Activated T-cell treated with anti-CD3 and anti-CD28 coated beads, Interleukin-2, amount 50 U/mL, for 72 hours (primary cell): ENCODE results near the gene THUMPD3. TPM values are rescaled to one million over a fixed set of nuclear protein-coding genes. Genes with fewer than 3 reads are reported as not detected.

Experiments used
- ATAC-seq, 2 donors: fragments of 150-1000 bp; cut with Tn5 transposase; replicated peaks in 1 of 2; 2 replicates each; pipeline ENCODE4 v1.10.0; 2021; ENCODE audit warnings: moderate library complexity in 2 of 2, mild to moderate bottlenecking in 1 of 2
- DNase-seq, 2 donors: peaks; one replicate each; pipeline ENCODE4 v3.0.0; 2021 to 2022; ENCODE audit warnings: mixed read lengths in 1 of 2
- H3K27ac Mint-ChIP-seq: one replicate; pipeline ENCODE4 v1.8.0; 2022; ENCODE audit warnings: mild to moderate bottlenecking, moderate library complexity, mixed read lengths
- H3K27me3 Mint-ChIP-seq: one replicate; pipeline ENCODE4 v1.8.0; 2022; ENCODE audit warnings: low read depth, mixed read lengths
- H3K36me3 Mint-ChIP-seq, 2 donors: one replicate each; pipeline ENCODE4 v1.8.0; 2022; ENCODE audit warnings: mixed read lengths in 2 of 2, mild to moderate bottlenecking in 1 of 2; ENCODE audit not compliant: insufficient read depth in 2 of 2
- H3K4me1 Mint-ChIP-seq: one replicate; pipeline ENCODE4 v1.8.0; 2022; ENCODE audit warnings: low read depth, mixed read lengths
- H3K4me3 Mint-ChIP-seq, 2 donors: one replicate each; pipeline ENCODE4 v1.8.0; 2022; ENCODE audit warnings: mild to moderate bottlenecking in 2 of 2, mixed read lengths in 2 of 2, moderate library complexity in 2 of 2
- H3K9me3 Mint-ChIP-seq, 2 donors: one replicate each; pipeline ENCODE4 v1.8.0; 2022; ENCODE audit warnings: mixed read lengths in 2 of 2
- total RNA-seq, 2 donors: library from RNA; stranded (reverse); gene quantifications; one replicate each; pipeline ENCODE4 v1.2.3, GENCODE V29; 2022

The THUMPD3 gene, protein sequence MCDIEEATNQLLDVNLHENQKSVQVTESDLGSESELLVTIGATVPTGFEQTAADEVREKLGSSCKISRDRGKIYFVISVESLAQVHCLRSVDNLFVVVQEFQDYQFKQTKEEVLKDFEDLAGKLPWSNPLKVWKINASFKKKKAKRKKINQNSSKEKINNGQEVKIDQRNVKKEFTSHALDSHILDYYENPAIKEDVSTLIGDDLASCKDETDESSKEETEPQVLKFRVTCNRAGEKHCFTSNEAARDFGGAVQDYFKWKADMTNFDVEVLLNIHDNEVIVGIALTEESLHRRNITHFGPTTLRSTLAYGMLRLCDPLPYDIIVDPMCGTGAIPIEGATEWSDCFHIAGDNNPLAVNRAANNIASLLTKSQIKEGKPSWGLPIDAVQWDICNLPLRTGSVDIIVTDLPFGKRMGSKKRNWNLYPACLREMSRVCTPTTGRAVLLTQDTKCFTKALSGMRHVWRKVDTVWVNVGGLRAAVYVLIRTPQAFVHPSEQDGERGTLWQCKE
- total RNA-seq: 10 to 100 TPM; 56.0 to 65.5 TPM

DNA sequence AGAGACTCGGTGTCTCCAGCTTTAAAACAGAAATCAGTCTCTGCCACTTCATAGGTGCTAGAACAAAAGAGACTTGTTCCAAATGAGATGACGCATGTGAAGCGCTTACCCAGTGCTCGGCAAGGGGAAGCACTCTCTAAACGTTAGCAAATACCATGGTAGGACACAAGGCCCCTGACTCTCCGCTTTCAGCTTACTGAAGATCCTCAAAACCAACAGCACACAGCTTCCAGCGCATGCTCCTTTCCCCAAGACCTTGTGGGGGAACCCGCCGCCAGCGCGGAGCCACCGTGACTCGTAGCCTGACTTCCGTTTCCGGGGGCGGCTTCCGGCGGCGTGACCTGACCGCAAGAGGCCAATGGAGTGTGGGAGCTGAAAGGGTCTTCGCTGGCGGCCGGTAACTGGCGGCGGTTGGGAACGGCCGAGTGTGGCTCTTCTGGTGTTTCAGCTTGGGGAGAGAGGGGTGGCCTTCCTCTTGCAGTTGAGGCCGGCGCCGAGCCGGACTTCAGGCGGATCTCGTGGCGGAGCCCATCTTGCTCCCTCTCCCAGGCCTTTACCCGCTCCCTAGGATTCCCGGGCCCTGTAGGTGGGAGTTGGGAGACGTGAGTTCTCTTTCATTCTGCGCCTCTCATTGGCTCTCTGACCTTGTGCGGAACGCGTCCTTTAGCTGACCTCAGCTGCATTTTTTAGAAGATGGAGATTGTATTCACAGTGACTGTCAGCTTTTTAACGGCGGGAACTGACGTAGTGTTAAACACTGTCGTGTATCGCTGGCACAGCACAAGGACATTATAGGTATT is at the start of gene THUMPD3:
Gene THUMPD3 (plus strand): TSS at position 324 of the 800 bp plus-strand sequence. CDS start 2,015 bp downstream, outside the sequence.
- Mint-ChIP-seq H3K4me3 (peak within 1 kb of the TSS; percentile 95 to 98), H3K27ac (peak within 1 kb of the TSS; percentile 98), H3K36me3 (peaks cover 3 to 19% of the 10 kb centered on the region in 2 donors), H3K4me1 (peaks cover 22% of the 10 kb centered on the region), H3K27me3 (no peaks in the 10 kb centered on the region), H3K9me3 (peaks cover 1 to 3% of the 10 kb centered on the region in 2 donors)
- ATAC-seq (peak; percentile 97 to 98), DNase-seq (peak; percentile 95)

DNA sequence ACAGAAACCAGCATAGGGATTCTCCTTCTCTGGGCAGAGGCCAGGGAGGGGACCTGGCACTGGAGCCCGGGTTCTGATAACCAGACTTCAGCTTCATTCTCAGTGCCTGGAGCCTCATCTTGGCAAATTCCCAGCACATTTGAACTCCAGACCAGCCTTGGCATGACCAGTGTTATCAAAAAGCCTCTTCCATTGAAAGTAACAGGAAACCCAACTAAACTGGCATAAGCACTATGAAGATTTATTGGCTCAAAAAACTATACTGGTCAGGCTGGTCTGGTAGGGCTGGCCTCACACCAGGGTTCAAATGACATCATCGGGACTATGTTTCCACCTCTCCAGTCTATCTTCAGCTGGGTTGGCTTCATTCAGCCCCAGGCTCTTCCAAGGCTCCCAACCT is 48.1 kb upstream of the THUMPD3 start:
- no peak for ATAC-seq
- Mint-ChIP-seq H3K9me3 (no peaks in the 10 kb centered on the region), H3K4me1 (no peaks in the 10 kb centered on the region), H3K27me3 (peaks cover 12% of the 10 kb centered on the region), H3K4me3 (no peak overlapping the region), H3K36me3 (no peaks in the 10 kb centered on the region), H3K27ac (no peak overlapping the region)
- DNase-seq: no peak

DNA sequence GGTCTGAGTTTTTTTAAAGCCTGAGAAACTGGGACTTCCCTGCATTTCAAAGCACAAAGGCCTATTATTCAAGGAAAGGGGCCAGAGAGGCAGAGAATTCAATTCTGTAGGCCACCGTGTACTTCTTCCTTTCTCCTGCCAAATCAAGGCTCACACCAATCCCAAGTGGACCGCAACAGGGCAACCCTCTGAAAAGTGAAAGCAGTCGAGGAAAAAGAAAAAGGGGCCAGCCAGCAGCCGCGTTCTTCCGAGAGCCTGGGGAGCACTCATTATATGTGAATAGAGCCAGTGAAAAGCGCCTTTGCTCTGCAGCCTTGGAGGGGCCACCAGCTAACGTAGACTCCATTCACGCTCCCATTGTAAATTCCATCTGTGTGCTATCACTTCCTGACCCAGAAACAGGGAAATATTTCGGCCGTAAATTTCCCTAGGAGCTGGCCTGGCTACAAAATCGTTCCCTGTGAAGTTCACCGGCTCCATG is 45.9 kb upstream of the THUMPD3 start:
- Mint-ChIP-seq H3K27me3 (peaks cover 12% of the 10 kb centered on the region), H3K4me1 (no peaks in the 10 kb centered on the region), H3K4me3 (no peak overlapping the region), H3K9me3 (no peaks in the 10 kb centered on the region), H3K36me3 (no peaks in the 10 kb centered on the region), H3K27ac (no peak overlapping the region)
- no peak for ATAC-seq
- no peak for DNase-seq

DNA sequence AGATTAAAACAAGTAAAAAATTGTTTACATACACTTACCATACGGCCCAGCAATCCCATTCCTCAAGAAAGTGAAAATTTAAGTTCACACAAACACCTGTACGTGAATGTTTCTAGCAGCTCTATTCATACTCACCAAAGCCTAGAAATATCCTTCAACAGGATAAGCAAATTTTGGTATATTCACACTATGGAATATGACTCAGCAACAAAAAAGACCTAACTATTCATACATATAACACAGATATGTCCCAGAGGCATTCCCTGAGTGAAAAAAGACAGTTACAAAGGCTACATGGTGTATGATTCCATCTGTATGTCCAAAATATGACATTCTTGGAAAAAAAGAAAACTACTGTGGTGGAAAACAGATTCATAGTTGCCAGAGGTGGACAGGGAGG is 40.1 kb upstream of the THUMPD3 start:
- Mint-ChIP-seq H3K9me3 (peaks cover 1 to 3% of the 10 kb centered on the region in 2 donors), H3K4me1 (no peaks in the 10 kb centered on the region), H3K27me3 (no peaks in the 10 kb centered on the region), H3K36me3 (peaks cover 2 to 3% of the 10 kb centered on the region in 2 donors), H3K27ac (no peak overlapping the region), H3K4me3 (no peak overlapping the region)
- no peak for DNase-seq
- no peak for ATAC-seq

DNA sequence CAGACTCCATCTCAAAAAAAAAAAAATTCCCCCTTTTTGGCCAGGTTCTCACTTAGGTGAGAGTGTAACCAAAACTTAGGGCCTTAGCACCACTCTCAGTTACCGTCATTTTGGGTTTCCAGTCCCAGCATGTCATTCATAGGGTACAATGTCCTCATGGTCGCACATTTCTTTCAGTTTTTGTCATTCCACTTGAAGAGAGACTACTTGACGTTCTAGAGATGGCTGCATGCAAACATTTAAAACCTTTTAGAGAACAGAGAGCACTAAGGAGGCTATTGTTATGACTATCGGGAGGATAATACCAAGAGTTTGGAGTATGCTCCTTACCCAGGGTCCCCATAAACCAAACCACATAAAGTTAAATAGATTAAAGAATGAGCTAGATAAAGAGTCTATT is 37.9 kb upstream of the THUMPD3 start:
- ATAC-seq (peak in 1 of 2 donors; percentile 25), DNase-seq (no peak)
- Mint-ChIP-seq H3K9me3 (peaks cover 1 to 3% of the 10 kb centered on the region in 2 donors), H3K27ac (no peak overlapping the region), H3K27me3 (peaks cover 2% of the 10 kb centered on the region), H3K4me3 (no peak overlapping the region), H3K36me3 (peaks cover 2 to 3% of the 10 kb centered on the region in 2 donors), H3K4me1 (no peaks in the 10 kb centered on the region)

DNA sequence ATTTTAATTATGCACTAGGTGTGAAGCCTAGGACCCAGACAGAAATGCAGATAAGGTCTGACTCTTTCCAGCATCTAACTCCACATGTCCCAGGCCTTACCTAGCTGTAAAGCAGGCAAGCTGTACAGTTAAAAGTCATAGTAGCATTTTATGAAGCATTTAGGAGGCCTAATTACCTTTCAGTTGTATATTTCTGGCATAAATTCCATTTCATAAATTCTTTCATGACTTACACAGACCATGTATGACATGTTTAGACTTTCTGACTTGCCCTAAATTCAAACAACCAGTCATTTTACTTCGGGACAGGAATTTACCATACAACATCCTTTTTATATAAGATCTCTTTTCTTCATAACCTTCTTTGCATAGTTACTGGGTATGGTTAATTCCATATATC is 35.3 kb upstream of the THUMPD3 start:
- Mint-ChIP-seq H3K4me3 (no peak overlapping the region), H3K36me3 (peaks cover 2 to 3% of the 10 kb centered on the region in 2 donors), H3K4me1 (no peaks in the 10 kb centered on the region), H3K27ac (no peak overlapping the region), H3K27me3 (peaks cover 6% of the 10 kb centered on the region), H3K9me3 (peaks cover 3 to 5% of the 10 kb centered on the region in 2 donors)
- DNase-seq (no peak), ATAC-seq (no peak)

DNA sequence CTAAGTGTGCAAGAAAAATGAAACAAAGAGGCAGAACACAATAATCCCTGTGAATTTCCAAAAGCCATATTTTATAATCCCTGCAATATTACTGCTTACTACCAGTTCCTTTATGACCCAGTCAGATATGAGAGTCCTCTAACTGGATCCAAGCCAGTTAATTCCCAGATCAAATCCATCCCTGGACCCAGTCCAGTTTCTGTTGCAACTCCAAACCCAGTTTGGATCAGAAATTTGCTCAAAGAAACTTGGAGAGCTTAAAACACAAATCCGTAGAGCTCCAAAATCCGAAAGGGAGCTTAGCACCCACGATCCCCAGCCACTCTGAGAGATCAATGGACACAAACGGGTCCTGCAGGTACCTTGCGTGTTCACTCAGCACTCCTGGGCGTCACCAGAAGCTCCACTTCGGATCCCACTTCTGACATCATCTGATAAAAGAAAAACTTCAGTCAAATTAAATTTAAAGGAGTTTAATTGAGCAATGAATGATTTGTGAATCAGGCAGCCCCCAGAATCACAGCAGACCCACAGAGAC is 32.6 kb upstream of the THUMPD3 start:
- H3K4me3 Mint-ChIP-seq: no peak overlapping the region
- no peak overlapping the region for H3K27ac Mint-ChIP-seq
- DNase-seq (no peak), ATAC-seq (no peak)
- H3K36me3 Mint-ChIP-seq: peaks cover 2 to 3% of the 10 kb centered on the region in 2 donors
- H3K9me3 Mint-ChIP-seq: peaks cover 3 to 5% of the 10 kb centered on the region in 2 donors
- no peaks in the 10 kb centered on the region for H3K4me1 Mint-ChIP-seq
- H3K27me3 Mint-ChIP-seq: peaks cover 6% of the 10 kb centered on the region

DNA sequence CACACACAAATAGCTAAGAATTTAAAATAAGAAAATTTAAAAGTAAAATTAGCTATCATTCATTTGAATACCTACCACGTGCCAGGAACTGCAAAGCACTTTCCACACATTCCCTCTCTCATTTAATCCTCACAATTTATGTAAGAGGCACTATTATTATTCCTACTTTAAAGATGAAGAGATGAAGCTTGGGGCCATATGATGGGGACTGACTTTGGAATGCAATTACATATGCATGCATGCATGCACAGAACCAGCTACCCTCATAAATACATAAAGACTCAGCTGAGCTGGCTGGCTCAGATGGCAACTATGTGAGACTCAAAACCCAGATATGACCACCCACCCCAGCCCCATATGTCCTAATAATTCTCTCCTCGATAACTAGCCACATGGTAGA is 31.7 kb upstream of the THUMPD3 start:
- peaks cover 3 to 5% of the 10 kb centered on the region in 2 donors for H3K9me3 Mint-ChIP-seq
- peaks cover 2 to 3% of the 10 kb centered on the region in 2 donors for H3K36me3 Mint-ChIP-seq
- no peak overlapping the region for H3K4me3 Mint-ChIP-seq
- no peak for DNase-seq
- no peaks in the 10 kb centered on the region for H3K4me1 Mint-ChIP-seq
- H3K27me3 Mint-ChIP-seq: peaks cover 6% of the 10 kb centered on the region
- H3K27ac Mint-ChIP-seq: no peak overlapping the region
- no peak for ATAC-seq

DNA sequence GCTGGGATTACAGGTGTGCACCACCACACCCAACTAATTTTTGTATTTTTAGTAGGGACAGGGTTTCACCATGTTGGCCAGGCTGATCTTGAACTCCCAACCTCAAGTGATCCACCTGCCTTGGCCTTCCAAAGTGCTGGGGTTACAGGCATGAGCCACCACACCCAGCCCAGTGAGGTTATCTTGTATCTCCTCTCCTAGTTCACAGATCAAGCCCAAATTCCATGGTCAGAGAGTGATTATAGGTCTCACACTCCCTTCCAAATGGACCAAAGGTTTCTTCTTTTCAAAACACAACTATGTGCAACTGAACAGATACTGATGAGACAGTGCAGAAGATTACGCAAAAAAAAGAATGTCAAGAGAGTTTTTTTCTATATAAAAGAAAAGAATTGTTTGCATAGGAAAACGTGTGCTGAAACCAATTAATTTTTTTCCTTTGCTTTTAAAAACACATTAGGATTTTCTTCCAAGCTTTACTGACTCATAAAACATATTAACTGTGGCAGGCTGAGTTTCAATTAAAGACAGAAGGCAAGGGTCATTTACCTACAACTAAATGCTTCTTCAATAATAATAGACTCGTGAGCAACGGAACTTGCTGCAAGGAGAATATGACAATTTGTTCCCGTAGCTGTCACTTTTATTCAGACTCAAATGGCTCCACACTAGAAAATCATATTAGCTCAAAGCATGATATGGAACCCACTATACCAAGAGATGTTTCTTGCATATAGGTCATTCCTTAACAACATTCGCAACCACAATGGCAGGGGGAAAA is 30.4 kb upstream of the THUMPD3 start:
- DNase-seq: no peak
- Mint-ChIP-seq H3K4me3 (no peak overlapping the region), H3K36me3 (no peaks in the 10 kb centered on the region), H3K4me1 (no peaks in the 10 kb centered on the region), H3K27ac (no peak overlapping the region), H3K27me3 (peaks cover 6% of the 10 kb centered on the region), H3K9me3 (peaks cover 0 to 4% of the 10 kb centered on the region in 2 donors)
- ATAC-seq: no peak

DNA sequence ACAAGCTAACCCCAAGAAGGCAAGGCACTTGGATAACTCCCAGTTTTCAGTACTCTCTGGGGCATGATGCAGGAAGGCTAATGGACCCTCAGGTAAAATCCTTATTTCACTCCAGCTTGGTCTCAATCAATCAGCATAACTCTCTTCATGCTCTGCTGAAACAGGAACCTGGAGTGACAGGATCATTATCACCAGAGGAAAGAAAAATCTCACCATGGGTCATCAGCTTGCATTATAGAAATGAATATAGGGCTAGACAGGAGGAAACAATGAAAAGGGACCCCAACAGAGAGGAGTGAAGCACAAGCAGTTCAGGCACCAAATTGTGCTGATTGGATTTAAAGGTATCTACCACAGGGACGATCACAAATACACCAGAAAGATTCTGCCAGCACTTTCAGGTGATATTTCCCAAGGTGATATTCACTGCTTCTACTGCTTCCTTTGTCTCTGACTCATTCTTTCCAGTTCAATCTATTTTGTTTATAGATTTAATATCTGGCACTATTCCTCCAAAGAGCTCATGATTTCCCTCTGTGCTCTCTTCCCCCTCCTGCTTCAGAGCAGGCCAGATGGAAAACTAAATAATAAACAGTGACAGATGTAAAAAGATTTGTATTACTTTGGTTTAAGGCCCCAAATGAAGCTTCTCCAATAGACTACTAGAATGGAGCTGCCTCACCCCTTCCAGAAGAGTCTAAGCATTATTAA is 22.9 kb upstream of the THUMPD3 start:
- no peaks in the 10 kb centered on the region for H3K36me3 Mint-ChIP-seq
- H3K27me3 Mint-ChIP-seq: no peaks in the 10 kb centered on the region
- no peaks in the 10 kb centered on the region for H3K4me1 Mint-ChIP-seq
- no peak overlapping the region for H3K27ac Mint-ChIP-seq
- H3K9me3 Mint-ChIP-seq: no peaks in the 10 kb centered on the region
- no peak for DNase-seq
- no peak overlapping the region for H3K4me3 Mint-ChIP-seq
- ATAC-seq: no peak

DNA sequence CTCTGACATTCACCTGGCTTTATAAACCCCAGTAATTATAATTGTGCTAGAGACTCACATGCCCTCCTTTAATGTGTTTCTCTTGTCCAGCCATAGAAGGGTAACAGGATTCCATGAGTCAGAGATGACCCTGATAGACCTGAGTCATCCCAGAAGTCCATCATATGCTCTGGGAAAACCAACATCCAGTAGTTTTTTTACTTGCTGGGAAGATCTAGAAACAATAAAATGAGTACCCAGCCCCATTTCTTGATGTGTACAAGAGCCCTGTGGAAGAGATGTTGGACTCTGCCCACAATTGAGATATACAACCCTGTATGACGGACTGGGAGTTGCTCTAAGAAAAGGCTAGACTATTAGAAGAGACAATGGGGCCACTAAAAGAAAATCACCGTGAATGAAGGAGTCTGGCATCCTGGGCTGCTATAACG is 22.4 kb upstream of the THUMPD3 start:
- no peak overlapping the region for H3K27ac Mint-ChIP-seq

DNA sequence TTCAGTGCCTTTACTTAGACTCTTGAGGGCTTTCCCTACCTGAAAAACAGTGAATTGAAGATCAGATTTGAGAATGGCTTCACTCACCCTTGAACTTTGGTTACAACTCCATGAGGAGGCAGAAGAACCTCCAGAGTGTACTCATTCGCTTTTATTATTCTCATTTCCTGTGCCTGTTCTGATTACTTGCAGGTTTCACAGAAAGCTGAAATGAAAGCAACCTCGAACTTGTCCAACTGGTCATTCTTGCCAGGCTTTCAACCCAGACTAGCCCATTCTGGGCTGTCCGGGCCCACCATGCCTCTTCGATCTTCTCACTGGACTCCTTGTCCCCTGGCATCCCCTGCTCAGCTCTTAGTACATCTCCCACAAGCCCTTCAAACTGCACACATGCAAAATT is 20.2 kb upstream of the THUMPD3 start:
- no peaks in the 10 kb centered on the region for H3K9me3 Mint-ChIP-seq
- no peak for ATAC-seq
- H3K4me3 Mint-ChIP-seq: no peak overlapping the region
- H3K4me1 Mint-ChIP-seq: peaks cover 4% of the 10 kb centered on the region
- no peak for DNase-seq
- H3K36me3 Mint-ChIP-seq: no peaks in the 10 kb centered on the region
- no peaks in the 10 kb centered on the region for H3K27me3 Mint-ChIP-seq
- no peak overlapping the region for H3K27ac Mint-ChIP-seq

More for the DNA sequence above, 22.4 kb upstream of the THUMPD3 start:
- Mint-ChIP-seq H3K36me3 (no peaks in the 10 kb centered on the region), H3K4me3 (no peak overlapping the region), H3K27me3 (no peaks in the 10 kb centered on the region), H3K9me3 (no peaks in the 10 kb centered on the region), H3K4me1 (no peaks in the 10 kb centered on the region)
- DNase-seq (no peak), ATAC-seq (no peak)
